Activated CD4-positive, CD25-positive, alpha-beta regulatory T cell treated with anti-CD3 and anti-CD28 coated beads, Interleukin-2, amount 50 U/mL, for 16 hours (primary cell): ENCODE data around the gene RDH8.
"Not testable (repeated sequence)": the region's sequence is repeated elsewhere in the genome, so short reads cannot be mapped to it uniquely, and the experiment has no call there.

Experiments used
- DNase-seq: peaks from one replicate; pipeline ENCODE4 v3.0.0-alpha.2; 2020; ENCODE audit warnings: low read depth, low spot score

The RDH8 gene

DNA sequence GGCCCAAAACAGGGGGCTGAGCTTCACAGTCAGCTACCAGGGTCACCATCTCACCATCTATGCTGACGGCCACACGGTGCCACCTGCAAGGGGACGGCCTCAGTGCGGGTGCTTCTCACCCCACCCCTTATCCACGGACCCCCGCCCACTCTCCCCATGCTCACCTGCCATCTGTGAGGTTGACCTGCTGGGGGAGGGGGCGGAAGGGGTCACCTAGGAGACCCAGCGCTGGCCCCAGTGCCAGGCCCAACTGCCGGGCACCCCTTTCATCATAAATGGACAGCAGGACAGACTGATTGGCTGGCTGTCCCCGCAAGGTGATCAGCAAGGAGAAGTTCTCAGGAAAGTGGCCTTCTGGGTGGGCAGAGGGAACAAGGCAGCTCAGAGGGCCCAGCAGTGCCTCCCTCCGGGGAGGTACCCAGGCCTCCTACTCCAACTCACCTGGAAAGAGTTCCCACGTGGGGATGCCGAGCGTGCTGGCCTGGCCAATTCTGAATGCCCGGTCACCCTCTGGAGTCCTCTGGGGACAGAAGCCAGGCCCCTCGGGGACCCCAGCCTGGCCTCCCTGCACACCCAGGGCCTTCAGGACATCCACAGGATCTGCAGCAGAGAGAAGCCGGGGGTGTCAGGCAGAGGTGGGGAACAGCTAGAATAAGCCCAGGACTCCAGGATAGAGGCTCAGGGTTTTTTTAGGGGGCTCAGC lies 7.5 kb upstream of the RDH8 start:
- DNase-seq, result no peak

DNA sequence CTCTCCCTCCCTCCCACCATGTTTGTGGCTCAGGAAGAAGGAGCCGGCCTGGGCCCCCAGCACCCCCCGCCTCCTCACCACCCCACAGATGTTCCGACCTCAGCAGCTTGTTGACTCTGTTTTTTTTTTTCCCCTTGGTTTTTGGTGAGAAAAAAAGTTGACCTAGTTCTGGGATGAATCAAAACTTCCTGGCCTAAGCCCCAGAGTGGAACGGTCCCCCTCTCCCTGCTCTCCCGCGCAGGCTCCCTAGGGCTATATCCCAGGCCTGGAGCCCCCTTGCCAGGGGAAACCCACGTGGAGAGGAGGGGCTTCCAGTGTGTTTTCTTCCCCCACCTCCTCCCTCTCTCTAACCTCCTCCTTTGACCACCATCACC lies 7.0 kb upstream of the RDH8 start:
- DNase-seq, result no peak

DNA sequence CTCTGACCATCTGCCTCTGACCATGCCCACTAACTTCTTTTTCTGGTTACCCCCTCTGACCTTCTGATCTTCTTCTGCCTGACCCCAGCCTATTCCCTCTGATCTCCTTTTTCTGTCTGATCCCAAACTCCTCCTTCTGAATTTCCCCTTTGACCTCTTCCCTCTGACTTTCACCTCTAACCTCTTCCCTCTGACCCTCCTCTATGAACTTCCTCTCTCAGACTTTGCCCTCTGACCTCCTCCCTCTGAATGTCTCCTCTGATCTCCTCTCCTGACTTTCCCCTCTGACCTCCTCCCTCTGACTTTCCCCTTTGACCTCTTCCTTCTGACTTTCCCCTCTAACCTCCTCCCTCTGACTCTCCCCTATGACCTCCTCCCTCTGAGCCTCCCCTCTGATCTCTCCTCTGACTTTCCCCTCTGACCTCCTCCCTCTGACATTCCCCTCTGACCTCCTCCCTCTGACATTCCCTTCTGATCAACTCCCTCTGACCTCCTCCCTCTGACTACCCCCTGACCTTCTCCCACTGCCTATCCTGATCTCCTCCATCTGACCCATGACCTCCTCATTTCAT lies 6.4 kb upstream of the RDH8 start:
- DNase-seq, result no peak

DNA sequence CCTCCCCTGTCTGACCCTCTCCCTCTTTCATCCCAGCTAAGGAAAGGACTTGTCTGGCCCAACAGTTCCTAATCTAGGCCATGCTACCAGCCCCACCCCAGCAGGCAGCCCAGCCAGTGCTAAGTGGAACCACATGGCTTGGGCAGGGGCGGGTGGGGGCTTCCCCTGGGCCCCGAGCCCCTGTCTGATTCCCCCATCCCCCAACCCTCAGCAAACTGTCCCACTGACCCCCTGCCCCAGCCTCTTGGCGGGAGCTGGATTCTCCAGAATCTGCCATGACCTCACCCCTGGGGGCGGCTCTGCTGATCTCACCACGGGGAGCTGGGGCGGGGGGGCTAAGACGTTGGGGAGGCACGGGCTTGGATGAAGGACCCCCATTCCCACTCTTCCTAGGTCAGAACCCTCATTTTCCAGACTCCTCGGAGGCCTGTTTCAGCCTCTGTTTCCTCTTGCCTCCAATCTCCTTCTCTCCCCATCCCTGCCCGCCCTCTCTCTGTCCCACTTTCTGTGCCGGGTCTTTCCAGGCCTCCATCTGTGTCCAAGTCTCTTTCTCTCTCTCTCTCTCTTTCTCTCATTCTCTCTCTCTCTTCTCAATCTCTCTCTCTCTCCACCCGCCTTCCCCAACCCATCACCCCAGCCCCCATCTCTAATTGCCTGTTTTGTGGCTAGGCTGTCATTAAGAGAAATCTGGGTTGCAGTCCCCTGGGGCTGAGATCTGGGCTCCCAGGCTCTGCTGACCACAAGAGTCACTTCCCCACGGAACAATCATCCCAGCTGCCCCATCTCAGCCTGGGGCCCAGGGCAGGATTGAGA lies 5.7 kb upstream of the RDH8 start:
- DNase-seq, result no peak

DNA sequence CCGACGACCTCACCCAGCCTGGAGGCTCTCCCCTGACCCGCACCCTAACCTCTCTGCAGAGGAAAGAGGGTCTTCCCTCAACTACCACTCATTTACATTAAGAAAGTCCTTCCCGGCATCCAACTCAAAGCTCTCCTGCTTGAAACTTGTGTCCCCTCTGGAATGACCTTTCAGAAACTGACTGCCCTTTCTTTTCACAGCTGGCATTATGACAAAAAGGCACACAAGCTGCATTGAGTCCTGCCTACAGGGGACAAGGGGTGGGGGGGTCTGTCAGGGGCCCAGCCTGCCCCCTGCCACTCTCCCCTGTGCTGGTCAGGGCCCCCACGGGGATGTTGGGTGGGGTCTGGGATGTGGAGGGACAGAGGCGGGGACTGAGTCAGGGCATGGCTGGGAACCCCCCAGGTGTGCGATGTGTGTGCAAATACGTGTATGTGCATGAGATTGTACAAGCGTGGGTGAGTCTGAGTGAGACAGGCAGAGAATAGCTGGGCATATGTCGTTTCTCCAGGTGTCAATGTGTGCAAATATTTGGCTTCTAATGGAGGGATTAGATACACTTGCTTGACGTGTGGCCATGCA lies 5.0 kb upstream of the RDH8 start:
- DNase-seq, result no peak

DNA sequence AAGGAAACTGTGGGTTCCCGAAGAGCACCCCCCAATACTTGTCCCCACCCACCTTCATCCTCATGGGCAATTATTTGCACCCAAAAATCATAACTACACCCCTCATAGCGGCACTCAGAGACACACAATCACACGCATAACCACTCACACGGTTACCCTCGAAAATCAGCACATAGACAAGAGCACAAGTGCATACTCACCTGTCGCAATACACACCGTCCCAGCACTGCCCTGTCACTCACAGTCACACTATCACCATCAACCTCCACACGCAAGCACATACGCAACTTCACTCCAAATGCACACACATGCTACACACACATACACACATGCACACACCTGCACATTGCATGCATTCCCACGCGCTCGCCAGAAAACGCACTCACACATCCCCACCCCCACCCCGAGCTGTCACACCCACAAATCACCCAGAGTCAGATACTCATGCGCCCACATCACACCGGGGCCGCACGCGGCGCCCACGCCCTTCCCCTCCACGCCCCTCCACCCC lies 3.5 kb upstream of the RDH8 start:
- no peak for DNase-seq

DNA sequence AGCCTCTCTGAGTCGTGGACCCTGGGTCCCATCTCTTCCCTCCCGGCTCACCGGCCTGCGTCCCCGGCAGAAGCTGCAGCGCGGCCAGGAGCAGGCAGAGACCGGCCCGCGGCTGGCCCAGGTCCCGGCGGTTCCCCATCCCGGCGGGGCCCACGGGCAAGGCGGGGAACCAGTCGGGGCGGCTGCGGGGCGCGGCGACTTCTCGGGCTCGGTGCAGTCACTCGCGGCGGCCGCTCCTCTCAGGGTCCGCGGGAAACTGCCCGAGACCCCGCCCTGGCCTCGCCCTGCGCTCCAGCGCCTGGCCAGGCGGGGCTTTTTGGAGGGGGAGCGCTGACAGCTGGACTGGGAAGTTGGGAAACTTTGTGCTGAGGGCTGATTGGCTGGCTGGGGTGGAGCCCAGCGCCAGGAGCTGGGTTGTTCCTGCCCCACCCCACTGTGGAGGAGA lies 3.0 kb upstream of the RDH8 start, which contains the start of gene COL5A3:
Gene COL5A3, minus strand, starts transcription at position 258 of the 445 bp plus-strand sequence. Its CDS starts 119 bp downstream, at position 139.
- no peak for DNase-seq

DNA sequence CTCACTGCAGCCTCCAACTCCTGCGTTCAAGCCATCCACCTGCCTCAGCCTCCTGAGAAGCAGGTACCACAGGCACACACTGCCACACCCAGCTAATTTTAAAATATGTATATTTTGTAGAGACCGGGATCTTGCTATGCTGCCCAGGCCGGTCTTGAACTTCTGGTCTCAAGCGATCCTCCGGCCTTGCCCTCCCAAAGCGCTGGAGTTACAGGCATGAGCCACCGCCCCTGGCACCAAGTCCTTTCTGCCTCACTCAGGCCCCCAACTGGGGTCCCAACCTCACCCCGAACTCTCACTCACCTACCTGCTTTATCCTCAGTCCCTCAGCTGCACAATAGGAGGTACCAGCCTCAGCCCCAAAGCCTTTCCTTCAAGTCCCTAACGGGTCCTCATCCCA lies 2.3 kb upstream of the RDH8 start:
- no peak for DNase-seq

DNA sequence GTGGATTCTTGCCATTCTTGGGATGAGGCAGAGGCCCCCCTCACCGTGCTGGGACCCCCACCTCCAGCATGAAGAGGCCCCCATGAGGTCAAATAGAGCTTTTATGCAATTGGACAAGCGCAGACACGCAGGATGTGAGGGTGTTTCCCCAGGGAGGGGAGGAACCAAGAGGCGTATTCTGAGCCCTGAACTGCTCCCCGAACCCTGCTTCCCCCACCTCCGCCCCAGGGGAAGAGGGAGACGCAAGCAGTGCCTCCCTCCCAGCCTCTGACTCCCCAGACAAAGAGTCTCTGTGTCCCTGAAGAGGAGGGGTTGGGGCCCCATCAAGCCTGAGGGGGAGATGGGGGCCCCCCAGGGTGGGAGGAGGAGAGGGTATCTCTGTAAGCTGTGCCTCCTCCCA lies 1.3 kb upstream of the RDH8 start:
- DNase-seq, result no peak

DNA sequence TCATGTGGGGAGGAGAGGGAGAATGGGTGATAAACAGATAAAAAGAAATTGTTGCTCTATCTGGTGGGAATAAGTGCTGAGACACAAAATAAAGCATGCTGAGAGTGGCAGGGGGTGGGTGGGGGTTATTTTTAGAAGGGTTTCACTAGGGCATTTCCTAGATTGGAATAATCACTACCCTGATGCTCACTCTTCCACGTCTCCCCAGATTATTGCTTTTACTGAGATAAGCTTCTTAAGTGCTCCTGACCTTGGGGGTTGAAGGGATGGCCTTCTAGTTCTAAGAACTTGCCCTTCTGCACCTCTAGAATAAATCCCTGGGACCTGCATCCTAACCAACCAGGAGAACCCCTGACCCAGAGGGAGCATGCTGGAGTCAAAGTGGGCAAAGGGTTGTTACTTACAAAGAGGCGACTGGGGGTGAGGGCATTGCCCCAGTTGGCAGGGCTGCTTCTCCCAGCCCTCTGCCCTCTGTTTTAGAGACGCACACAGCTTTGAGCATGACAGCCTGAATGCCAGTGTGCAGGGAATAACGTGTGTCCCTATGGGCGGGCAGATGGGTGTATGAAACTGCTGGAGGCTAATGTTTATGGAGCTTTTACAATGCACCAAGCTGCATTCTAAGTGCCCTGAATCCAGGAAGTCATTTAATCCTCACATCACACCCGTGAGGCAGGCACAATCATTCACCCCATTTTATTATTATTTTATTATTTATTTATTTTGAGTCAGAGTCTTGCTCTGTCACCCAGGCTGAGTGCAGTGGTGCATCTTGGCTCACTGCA lies 743 bp downstream of the RDH8 start:
- no peak for DNase-seq

DNA sequence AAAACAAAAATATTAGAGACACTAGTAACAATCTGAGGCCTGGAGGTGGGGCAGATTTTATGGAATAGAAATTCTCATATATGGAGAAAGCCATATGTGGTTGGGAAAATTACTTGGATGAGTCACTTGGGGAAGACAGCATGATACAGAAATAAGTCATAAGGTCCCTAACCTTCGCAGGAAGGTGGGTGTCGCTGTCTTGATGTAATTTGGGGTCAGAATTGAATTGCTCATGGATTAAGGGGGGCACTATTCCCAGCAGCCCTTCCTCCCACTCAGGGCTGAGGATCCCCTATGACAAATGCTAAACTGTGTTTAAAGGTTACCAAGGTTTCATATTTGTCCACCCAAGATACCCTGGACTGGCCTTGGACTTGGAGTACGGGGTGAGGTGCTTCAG lies 5.0 kb downstream of the RDH8 start:
- DNase-seq, result no peak

DNA sequence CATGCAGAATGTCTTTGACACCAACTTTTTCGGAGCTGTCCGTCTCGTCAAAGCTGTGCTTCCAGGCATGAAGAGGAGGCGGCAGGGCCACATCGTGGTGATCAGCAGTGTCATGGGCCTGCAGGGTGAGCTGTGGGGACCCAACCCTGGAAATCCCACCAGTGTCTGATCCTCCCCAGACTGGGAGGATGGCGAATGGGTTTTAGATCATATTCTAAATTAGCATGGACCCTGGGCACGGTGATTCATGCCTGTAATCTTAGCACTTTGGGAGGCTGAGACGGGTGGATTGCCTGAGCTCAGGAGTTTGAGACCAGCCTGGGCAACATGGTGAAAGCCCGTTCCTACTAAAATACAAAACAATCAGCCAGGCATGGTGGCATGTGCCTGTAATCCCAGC lies 5.5 kb downstream of the RDH8 start:
- no peak for DNase-seq

DNA sequence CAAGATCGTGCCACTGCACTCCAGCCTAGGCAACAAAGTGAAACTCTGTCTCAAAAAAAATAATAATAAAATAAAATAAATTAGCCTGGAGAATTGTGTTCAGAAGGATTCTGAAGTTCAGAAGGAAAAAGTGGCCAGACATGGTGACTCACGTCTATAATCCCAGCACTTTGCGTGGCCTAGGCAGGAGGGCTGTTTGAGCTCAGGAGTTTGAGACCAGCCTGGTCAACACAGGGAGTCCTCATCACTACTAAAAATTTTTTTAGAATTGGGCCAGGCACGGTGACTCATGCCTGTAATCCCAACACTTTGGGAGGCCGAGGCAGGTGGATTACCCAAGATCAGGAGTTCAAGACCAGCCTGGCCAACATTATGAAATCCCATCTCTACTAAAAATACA lies 6.0 kb downstream of the RDH8 start:
- no peak for DNase-seq

DNA sequence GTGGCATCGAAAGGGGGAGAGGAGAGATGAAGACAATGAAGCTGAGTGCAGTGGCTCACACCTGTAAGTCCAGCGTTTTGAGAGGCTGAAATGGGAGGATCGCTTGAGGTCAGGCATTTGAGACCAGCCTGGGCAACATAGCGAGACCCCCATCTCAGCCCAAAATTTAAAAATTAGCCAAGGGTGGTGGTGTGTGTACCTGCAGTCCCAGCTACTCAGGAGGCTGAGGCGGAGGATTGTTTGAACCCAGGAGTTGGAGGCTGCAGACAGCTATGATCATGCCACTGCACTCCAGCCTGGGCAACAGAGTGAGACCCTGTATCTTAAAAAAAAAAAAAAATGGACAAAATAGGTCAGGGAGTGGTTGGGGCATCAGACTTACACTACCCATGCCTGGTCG lies 7.6 kb downstream of the RDH8 start:
- no peak for DNase-seq

DNA sequence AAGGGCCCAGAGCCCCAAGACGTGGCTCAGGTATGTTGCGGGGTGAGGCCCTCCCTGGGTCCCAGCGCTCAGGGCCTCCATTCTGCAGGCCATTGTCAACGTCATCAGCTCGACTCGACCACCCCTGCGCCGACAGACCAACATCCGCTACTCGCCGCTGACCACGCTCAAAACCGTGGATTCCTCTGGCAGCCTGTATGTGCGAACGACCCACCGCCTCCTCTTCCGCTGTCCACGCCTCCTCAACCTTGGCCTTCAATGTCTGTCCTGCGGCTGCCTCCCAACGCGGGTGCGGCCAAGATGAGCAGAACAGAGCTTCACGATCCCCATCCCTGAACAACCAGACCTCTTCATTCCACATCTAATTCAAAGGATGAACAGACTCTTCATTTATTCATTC lies 8.2 kb downstream of the RDH8 start:
- DNase-seq, result no peak

DNA sequence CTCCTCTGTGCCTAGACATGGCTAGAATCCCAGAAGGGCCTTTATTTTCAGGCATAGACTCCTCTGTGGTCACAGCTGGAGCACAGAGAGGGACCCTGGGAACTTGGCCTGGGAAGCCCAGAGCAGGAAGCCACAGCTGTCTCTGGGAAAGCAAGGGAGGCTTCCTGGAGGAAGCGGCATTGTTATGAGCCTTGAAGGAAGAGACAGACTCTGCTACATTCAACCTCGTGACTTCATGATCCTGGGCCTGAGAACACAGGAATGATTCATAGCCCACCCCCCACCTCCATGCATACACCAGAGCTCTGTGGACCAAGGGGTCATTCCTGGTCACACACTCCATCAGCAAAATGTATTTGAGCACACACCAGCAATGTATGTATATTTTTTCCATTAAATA lies 8.6 kb downstream of the RDH8 start:
- DNase-seq, result no peak

DNA sequence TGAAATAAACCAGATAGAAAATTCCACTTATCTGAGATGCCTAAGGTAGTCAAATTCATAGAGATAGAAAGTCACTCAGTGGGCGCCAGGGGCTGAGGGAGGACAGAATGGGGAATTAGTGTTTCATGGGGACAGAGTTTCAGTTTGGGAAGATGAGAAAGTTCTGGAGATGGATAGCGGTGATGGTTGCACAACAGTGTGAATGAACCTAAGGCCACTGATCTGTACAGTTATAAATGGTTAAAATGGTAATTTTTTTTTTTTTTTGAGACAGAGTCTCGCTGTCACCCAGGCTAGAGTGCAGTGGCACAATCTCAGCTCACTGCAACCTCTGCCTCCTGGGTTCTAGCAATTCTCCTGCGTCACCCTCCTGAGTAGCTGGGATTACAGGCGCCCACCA lies 9.8 kb downstream of the RDH8 start:
- DNase-seq, result not testable (repeated sequence)

DNA sequence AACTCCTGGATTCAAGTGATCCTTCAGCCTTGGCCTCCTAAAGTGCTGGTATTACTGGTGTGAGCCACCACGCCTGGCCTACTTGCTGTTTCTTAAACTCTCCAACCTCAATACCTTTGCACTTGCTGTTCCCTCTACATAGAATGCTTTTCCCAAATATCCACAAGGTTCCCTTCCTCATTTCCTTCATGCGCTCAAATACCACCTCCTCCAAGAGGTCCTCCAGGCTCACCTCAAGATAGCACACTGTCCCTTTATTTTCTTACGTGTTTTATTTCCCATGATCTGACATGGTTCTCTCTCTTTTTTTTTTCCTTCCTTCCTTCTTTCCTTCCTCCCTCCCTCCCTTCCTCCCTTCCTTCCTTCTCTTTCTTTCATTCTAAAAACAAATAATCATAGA lies 13.5 kb downstream of the RDH8 start:
- DNase-seq, result no peak

DNA sequence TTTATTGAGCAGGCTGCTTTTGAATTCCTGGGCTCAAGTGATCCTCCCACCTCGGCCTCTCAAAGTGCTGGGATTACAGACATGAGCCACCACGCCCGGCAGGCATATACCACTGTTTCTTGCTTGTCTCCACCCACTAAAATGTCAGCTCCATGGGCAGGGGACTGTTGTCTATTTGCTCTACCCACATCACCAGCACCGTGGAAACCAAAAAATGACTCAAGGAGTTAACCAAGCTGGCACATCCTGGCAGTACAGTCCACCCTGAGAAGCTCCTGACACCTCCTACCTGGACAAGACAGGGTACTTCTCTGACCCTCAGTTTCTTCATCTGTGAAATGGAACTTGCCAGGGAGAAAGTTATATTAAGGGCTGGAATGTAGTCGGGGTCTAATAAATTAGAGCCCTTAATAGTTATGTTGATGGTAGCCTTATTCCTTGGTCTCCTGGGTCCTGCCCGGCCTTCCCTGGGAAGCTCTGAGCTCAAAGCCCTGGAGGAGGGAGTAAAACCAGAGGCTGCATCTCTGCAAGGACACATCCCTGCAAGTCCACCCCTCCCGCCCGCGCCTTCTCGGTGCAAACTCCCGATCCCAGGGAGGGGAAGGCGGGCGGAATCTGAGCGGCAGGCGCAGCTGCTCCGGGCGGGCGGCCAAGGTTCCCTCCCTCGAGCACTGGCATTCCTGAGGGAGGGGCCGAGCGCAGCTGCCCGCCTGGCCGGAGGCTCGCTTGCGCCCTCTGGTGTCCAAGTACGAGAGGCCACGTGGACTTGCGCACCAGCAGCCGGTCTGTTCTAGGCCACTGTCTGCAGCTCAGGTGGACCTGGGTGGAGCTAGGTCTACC lies 14.1 kb downstream of the RDH8 start:
- peak; percentile 38 for DNase-seq

DNA sequence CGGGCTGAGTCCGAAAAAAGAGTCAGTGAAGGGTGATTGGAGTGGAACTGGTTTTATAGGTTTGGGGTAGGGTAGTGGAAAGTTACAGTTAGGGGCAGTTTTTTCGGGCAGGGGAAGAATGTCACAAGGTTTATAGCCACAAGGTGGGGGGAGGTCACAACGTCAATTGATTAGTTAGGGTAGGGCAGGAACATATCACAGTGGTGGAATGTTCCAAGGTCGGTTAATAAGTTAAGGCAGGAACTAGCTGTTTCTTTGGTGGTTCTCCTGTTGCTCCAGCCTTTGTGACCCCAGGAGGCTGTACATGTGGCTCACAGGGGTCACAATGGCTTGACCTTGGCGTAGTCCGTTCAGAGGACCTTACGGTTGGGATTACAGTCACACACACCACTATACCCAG lies 20.3 kb downstream of the RDH8 start:
- no peak for DNase-seq
